Rectal smooth muscle tissue (tissue), 1 donor: ENCODE results near the gene KRTAP5-9.
"Not testable (repeated sequence)": the region's sequence is repeated elsewhere in the genome, so short reads cannot be mapped to it uniquely, and the experiment has no call there.

Experiments
- H3K27ac ChIP-seq: one replicate; pipeline ENCODE4 v1.7.0; 2013; ENCODE audit warnings: low read depth, low read length, inconsistent platforms
- H3K27me3 ChIP-seq: one replicate; pipeline ENCODE4 v1.7.0; 2013; ENCODE audit warnings: low read length; ENCODE audit not compliant: control insufficient read depth, insufficient read depth
- H3K36me3 ChIP-seq: one replicate; pipeline ENCODE4 v1.7.0; 2013; ENCODE audit warnings: low read length; ENCODE audit not compliant: control insufficient read depth, insufficient read depth
- H3K4me1 ChIP-seq: one replicate; pipeline ENCODE4 v1.7.0; 2013; ENCODE audit warnings: low read length; ENCODE audit not compliant: control insufficient read depth, insufficient read depth
- H3K4me3 ChIP-seq: one replicate; pipeline ENCODE4 v1.7.0; 2013; ENCODE audit warnings: low read length
- H3K9ac ChIP-seq: one replicate; pipeline ENCODE4 v1.7.0; 2013; ENCODE audit warnings: low read length

Gene KRTAP5-9

GRCh38 chr11:71538666-71538990, 9.6 kb upstream of the KRTAP5-9 start:
- Histone ChIP-seq H3K4me1 (no peaks in the 10 kb centered on the region), H3K27ac (no peak overlapping the region), H3K4me3 (no peak overlapping the region)

DNA sequence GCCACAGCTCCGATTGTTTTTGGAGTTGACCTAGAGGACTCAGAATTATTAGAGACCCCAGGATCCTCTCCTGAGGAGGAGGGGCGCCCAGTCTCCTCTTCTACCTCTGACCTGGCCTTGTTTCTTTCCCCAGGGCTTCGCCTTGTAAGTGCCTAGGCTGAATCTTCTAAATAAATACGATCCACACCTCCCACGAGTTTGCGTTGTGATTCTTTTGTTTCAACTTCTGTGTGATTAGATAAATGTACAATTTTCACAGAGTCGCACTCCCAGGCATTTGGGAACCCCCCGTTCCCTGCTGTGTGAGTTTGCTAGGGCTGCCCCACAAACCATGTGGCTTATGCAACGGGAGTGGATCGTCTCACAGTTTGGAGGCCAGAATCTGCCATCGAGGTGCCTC, 9.2 kb upstream of the KRTAP5-9 start:
- Histone ChIP-seq H3K27ac (no peak overlapping the region), H3K36me3 (no peaks in the 10 kb centered on the region), H3K27me3 (peaks cover 2% of the 10 kb centered on the region), H3K9ac (no peak overlapping the region), H3K4me3 (no peak overlapping the region), H3K4me1 (no peaks in the 10 kb centered on the region)

More at GRCh38 chr11:71538666-71538990, 9.6 kb upstream of the KRTAP5-9 start:
- peaks cover 2% of the 10 kb centered on the region for H3K27me3 ChIP-seq
- no peak overlapping the region for H3K9ac ChIP-seq
- no peaks in the 10 kb centered on the region for H3K36me3 ChIP-seq

- H3K27me3 ChIP-seq, H3K9ac ChIP-seq, H3K27ac ChIP-seq, H3K4me3 ChIP-seq, H3K4me1 ChIP-seq, H3K36me3 ChIP-seq: not testable (repeated sequence)
These were observed 8.2 kb upstream of the KRTAP5-9 start for GRCh38 chr11:71539971-71540370.

GRCh38 chr11:71540521-71541304, 7.5 kb upstream of the KRTAP5-9 start:
- not testable (repeated sequence) for H3K27me3 ChIP-seq, H3K4me3 ChIP-seq, H3K4me1 ChIP-seq, H3K9ac ChIP-seq, H3K36me3 ChIP-seq, H3K27ac ChIP-seq

GRCh38 chr11:71542382-71542781, 5.8 kb upstream of the KRTAP5-9 start:
- Histone ChIP-seq H3K27ac (no peak overlapping the region), H3K4me3 (no peak overlapping the region), H3K9ac (no peak overlapping the region), H3K36me3 (no peaks in the 10 kb centered on the region), H3K4me1 (no peaks in the 10 kb centered on the region), H3K27me3 (no peaks in the 10 kb centered on the region)

DNA sequence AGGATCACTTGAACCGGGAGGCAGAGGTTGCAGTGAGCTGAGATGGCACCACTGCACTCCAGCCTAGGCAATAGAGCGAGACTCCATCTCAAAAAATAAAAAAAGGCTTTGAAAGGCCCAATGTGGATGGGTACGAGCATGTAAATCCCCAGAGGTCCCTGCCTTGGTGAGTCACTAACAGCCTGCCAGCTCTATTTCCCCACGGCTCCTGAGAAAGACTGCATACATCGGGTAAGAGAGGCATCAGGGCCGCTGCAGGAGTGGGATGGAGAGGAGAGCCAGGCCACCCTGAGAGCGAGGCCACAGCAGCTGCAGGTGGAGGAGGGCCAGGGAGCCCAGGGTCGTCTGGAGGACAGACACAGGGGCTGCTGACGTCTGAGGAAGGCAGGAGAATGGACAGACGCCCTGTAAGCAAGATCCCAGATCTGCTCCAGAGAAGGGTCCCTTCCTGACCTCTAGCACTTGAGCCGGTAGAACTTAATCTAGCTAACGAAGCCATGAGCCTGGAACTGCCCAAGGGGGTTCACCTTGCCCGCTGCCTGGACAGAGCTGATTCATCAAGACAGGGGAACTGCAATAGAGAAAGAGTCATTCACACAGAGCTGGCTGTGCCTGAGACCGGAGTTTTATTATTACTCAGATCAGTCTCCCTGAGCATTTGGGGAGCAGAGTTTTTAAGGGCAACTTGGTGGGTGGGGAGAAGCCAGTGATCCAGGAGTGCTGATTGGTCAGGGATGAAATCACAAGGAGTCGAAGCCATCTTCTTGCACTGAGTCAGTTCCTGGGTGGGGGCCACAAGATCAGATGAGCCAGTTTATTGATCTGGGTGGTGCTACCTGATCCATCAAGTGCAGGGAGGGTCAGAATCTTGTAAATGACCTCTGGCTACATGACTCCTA, 5.1 kb upstream of the KRTAP5-9 start:
- no peak overlapping the region for H3K9ac ChIP-seq
- no peak overlapping the region for H3K4me3 ChIP-seq
- no peaks in the 10 kb centered on the region for H3K36me3 ChIP-seq
- no peaks in the 10 kb centered on the region for H3K4me1 ChIP-seq
- no peak overlapping the region for H3K27ac ChIP-seq
- no peaks in the 10 kb centered on the region for H3K27me3 ChIP-seq

DNA sequence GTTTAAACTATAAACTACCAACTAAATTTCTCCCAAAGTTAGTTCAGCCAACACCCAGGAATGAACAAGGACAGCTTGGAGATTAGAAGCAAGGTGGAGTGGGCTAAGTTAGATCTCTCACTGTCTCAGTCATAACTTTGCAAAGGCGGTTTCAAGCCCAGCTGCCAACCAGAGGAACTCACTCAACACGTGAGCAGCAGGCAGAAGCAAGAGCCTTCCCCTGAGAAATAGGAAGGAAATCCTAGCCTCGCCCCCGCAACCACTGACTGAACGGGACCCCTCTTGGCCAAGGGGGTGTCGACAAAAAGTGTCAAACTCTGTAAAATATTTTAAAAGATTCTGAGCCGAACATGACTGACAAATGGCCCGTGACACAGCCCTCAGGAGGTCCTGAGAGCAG, 4.4 kb upstream of the KRTAP5-9 start:
- Histone ChIP-seq H3K27me3 (no peaks in the 10 kb centered on the region), H3K4me3 (no peak overlapping the region), H3K4me1 (no peaks in the 10 kb centered on the region), H3K36me3 (no peaks in the 10 kb centered on the region), H3K9ac (no peak overlapping the region), H3K27ac (no peak overlapping the region)

DNA sequence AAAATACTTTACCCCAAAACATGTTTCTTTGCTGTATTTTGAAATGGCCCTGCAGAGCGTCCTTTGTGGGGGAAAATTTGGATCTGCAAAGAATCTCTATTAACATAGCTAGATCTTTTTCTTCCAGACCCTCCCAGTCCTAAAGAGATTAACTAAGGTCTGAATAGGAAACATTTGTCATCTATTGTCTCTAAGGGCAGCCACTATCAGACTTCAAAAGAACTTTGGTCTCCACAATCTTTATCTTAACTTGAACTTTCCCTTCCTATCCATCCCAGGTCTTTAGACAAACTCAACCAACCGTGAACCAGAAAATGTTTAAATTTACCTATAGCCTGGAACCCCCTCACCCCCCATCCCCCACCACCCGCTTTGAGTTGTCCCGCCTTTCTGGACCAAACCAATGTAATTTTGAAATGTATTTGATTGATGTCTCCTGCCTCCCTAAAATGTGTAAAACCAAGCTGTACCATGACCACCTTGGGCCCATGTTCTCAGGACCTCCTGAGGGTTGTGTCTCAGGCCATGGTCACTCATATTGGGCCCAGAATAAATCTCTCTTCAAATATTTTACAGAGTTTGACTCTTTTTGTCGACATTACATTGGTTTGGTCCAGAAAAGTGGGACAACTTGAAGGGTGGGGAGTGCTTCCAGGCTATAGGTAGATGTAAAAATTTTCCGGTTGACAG, 3.5 kb upstream of the KRTAP5-9 start:
- Histone ChIP-seq H3K4me1 (no peaks in the 10 kb centered on the region), H3K9ac (no peak overlapping the region), H3K27ac (no peak overlapping the region), H3K27me3 (no peaks in the 10 kb centered on the region), H3K36me3 (no peaks in the 10 kb centered on the region), H3K4me3 (no peak overlapping the region)

DNA sequence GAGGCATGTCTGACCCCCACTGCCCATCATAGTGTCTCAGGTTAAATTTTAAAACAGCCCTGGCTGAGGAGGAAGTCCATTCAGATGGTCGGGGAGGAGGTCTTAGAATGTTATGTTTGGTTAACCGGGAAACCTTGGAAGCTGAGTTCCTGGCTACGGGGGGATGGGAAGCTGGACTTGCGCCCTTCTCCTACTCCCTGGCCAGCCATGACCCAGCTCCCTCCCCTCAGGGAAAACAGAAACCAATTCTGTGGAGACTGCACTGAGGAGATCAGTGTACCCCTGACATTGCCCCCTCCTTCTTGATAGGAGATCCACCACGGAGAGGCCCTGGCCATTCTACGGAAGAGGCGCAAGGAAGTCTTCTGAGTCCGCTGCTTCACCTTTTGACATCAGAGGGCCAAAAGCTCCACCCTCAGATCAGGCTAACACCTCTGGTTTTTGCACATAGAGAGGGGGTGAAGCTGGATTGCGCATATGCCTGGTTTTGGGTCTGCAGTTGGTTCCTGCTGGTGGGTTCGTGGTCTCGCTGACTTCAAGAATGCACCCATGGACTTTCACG, 2.7 kb upstream of the KRTAP5-9 start:
- Histone ChIP-seq H3K4me3 (no peak overlapping the region), H3K9ac (no peak overlapping the region), H3K4me1 (no peaks in the 10 kb centered on the region), H3K27ac (no peak overlapping the region), H3K27me3 (no peaks in the 10 kb centered on the region), H3K36me3 (no peaks in the 10 kb centered on the region)

GRCh38 chr11:71548716-71549151, 514 bp downstream of the KRTAP5-9 start:
- Histone ChIP-seq H3K36me3 (no peaks in the 10 kb centered on the region), H3K4me1 (no peaks in the 10 kb centered on the region), H3K9ac (no peak overlapping the region), H3K27me3 (no peaks in the 10 kb centered on the region), H3K27ac (no peak overlapping the region), H3K4me3 (no peak overlapping the region)

- Histone ChIP-seq H3K27me3 (peaks cover 4% of the 10 kb centered on the region), H3K4me1 (no peaks in the 10 kb centered on the region), H3K9ac (no peak overlapping the region), H3K36me3 (no peaks in the 10 kb centered on the region), H3K4me3 (no peak overlapping the region), H3K27ac (no peak overlapping the region)
These were observed 3.5 kb downstream of the KRTAP5-9 start for GRCh38 chr11:71551711-71552110.

GRCh38 chr11:71554996-71555395, 6.8 kb downstream of the KRTAP5-9 start:
- Histone ChIP-seq H3K9ac (no peak overlapping the region), H3K27ac (no peak overlapping the region), H3K4me1 (no peaks in the 10 kb centered on the region), H3K4me3 (no peak overlapping the region), H3K36me3 (no peaks in the 10 kb centered on the region), H3K27me3 (peaks cover 4% of the 10 kb centered on the region)
